Embryonic facial prominence (tissue), 1 donor: ENCODE results near the gene FYN.
A peak's percentile ranks its signal among the peaks of the same experiment; 100 is the strongest.

Source experiments
- DNase-seq: peaks from one replicate; pipeline ENCODE4 v3.0.0-alpha.2; 2016; ENCODE audit errors: extremely low spot score

FYN gene

GRCh38 chr6:111880181-111880888, 7.1 kb upstream of the FYN start:
- DNase-seq, result no peak

GRCh38 chr6:111875741-111876140, 2.5 kb upstream of the FYN start:
- DNase-seq, result no peak

- DNase-seq, result no peak
Observed at GRCh38 chr6:111874025-111874415, 768 bp upstream of the FYN start.

GRCh38 chr6:111872401-111873177, 663 bp downstream of the FYN start:
- peak; percentile 64 for DNase-seq

GRCh38 chr6:111871725-111872400, 1.4 kb downstream of the FYN start:
- no peak for DNase-seq

GRCh38 chr6:111871207-111871606, 2.0 kb downstream of the FYN start:
- no peak for DNase-seq

GRCh38 chr6:111870742-111871064, 2.5 kb downstream of the FYN start:
- no peak for DNase-seq

- DNase-seq, result no peak
Observed at GRCh38 chr6:111870051-111870741, 3.1 kb downstream of the FYN start.

- no peak for DNase-seq
Observed at GRCh38 chr6:111866857-111867256, 6.4 kb downstream of the FYN start.

- no peak for DNase-seq
Observed at GRCh38 chr6:111865909-111866546, 7.2 kb downstream of the FYN start.

GRCh38 chr6:111865049-111865585, 8.1 kb downstream of the FYN start:
- no peak for DNase-seq

GRCh38 chr6:111864138-111865048, 8.9 kb downstream of the FYN start:
- no peak for DNase-seq

- no peak for DNase-seq
Observed at GRCh38 chr6:111862741-111863140, 10.5 kb downstream of the FYN start.

- DNase-seq, result no peak
Observed at GRCh38 chr6:111862314-111862713, 10.9 kb downstream of the FYN start.

- no peak for DNase-seq
Observed at GRCh38 chr6:111861431-111861885, 11.8 kb downstream of the FYN start.

- no peak for DNase-seq
Observed at GRCh38 chr6:111858347-111858746, 14.9 kb downstream of the FYN start.

GRCh38 chr6:111857674-111858337, 15.4 kb downstream of the FYN start:
- no peak for DNase-seq

GRCh38 chr6:111855753-111856152, 17.5 kb downstream of the FYN start:
- no peak for DNase-seq

- no peak for DNase-seq
Observed at GRCh38 chr6:111854683-111855082, 18.6 kb downstream of the FYN start.

GRCh38 chr6:111852725-111853124, 20.5 kb downstream of the FYN start:
- no peak for DNase-seq
